K562 (cell line): ENCODE results near the gene WNT11. TPM values are rescaled to one million over a fixed set of nuclear protein-coding genes. Genes with fewer than 3 reads are reported as not detected.

ENCODE experiments used
- ATF7 ChIP-seq: fragments of 450-650 bp; IDR thresholded peaks from 2 replicates; pipeline ENCODE4 v1.7.1; 2014; ENCODE audit warnings: mild to moderate bottlenecking, moderate library complexity
- BDP1 ChIP-seq: IDR thresholded peaks from 3 replicates; pipeline ENCODE4 v1.6.1; 2011; ENCODE audit not compliant: insufficient read length, insufficient read depth
- CBFA2T3 ChIP-seq: fragments of 450-650 bp; IDR thresholded peaks from 2 replicates; pipeline ENCODE4 v1.6.1; 2017
- HDAC1 ChIP-seq, 2 experiments: fragments of 450-650 bp; IDR thresholded peaks; 2 replicates each; pipeline ENCODE4 v1.6.1; 2016 to 2017; ENCODE audit warnings: inconsistent platforms in 1 of 2, mild to moderate bottlenecking in 1 of 2, moderate library complexity in 1 of 2
- HDAC2 ChIP-seq: fragments of 450-650 bp; IDR thresholded peaks from 2 replicates; pipeline ENCODE4 v1.6.1; 2016; ENCODE audit warnings: mild to moderate bottlenecking
- HLTF ChIP-seq: fragments of 450-650 bp; IDR thresholded peaks from 2 replicates; pipeline ENCODE4 v1.6.1; 2016
- KAT7 ChIP-seq: sonication (generic); formaldehyde crosslinking; IDR thresholded peaks from 2 replicates; pipeline ENCODE4 v1.8.0; 2022; ENCODE audit warnings: missing genetic modification reagents, mild to moderate bottlenecking, borderline replicate concordance
- KLF1 ChIP-seq: fragments of 450-650 bp; IDR thresholded peaks from 2 replicates; pipeline ENCODE4 v1.6.1; 2016; ENCODE audit warnings: missing genetic modification characterization, missing compliant biosample characterization
- NBN ChIP-seq: fragments of 450-650 bp; IDR thresholded peaks from 2 replicates; pipeline ENCODE4 v1.6.1; 2016; ENCODE audit warnings: low read depth, mild to moderate bottlenecking
- NCOA2 ChIP-seq, 2 experiments: fragments of 450-650 bp; IDR thresholded peaks; 2 replicates each; pipeline ENCODE4 v1.6.1; 2018; ENCODE audit warnings: mild to moderate bottlenecking in 2 of 2, moderate library complexity in 1 of 2; ENCODE audit not compliant: partially characterized antibody in 2 of 2
- NFXL1 ChIP-seq: fragments of 450-650 bp; formaldehyde crosslinking; IDR thresholded peaks from 2 replicates; pipeline ENCODE4 v1.4.0; 2021; ENCODE audit warnings: mild to moderate bottlenecking
- POLR2A ChIP-seq: fragments of 450-650 bp; conservative IDR thresholded peaks from 2 replicates; pipeline ENCODE4 v1.6.1; 2016
- SNIP1 ChIP-seq: fragments of 450-650 bp; IDR thresholded peaks from 2 replicates; pipeline ENCODE4 v1.7.1; 2017; ENCODE audit warnings: low read depth, mild to moderate bottlenecking
- ZNF316 ChIP-seq: fragments of 450-650 bp; IDR thresholded peaks from 2 replicates; pipeline ENCODE4 v1.6.1; 2016
- ZNF318 ChIP-seq, 2 experiments: fragments of 450-650 bp; IDR thresholded peaks; 2 replicates each; pipeline ENCODE4 v1.6.1; 2016; ENCODE audit warnings: mild to moderate bottlenecking in 2 of 2, borderline replicate concordance in 1 of 2, low read depth in 1 of 2, moderate library complexity in 1 of 2
- polyA plus RNA-seq, 8 experiments: library from polyadenylated mRNA; depleted of rRNA in 4 of 8; stranded (reverse) in 5 of 8; unstranded in 3 of 8; fragments of >200 nt; fragmentation: Nextera tagmentation in 2 of 8; fragmentation: Illumina TruSeq in 1 of 8; extraction: Ambion mirVana in 2 of 8; extraction: Trizol in 1 of 8; gene quantifications; 2 replicates each; pipeline versions ENCODE4 v1.2.1 to v1.2.3, GENCODE V29; 2011 to 2014; ENCODE audit warnings: inconsistent platforms in 1 of 8, missing spikeins in 1 of 8
- total RNA-seq, 7 experiments: library from RNA; depleted of rRNA in 6 of 7; stranded (reverse); fragments of >200 nt in 6 of 7; fragmentation: Illumina TruSeq in 2 of 7; extraction: Trizol in 2 of 7; gene quantifications; 2 replicates each; pipeline versions ENCODE4 v1.2.1 to v1.2.3, GENCODE V29; 2011 to 2021; ENCODE audit warnings: low replicate concordance in 1 of 7
- TF ChIP-seq, protein P1 (sequence below): sonication (generic); formaldehyde crosslinking; IDR thresholded peaks from 2 replicates; pipeline ENCODE4 v1.8.0; 2022; ENCODE audit warnings: mild to moderate bottlenecking, missing genetic modification reagents
- TF ChIP-seq, protein P2 (sequence below): IDR thresholded peaks from 2 replicates; pipeline ENCODE4 v1.6.1; 2011; ENCODE audit not compliant: insufficient read length; ENCODE audit errors: extremely low read depth

WNT11 gene
- total and polyA plus RNA-seq, 9 of the 15 experiments (the other 6 are each of a cell fraction or from before 2014, with no cell fraction given) = 0.03 to 0.20 (median 0.09) TPM; not detected in 4

- TF ChIP-seq, protein P1, sequence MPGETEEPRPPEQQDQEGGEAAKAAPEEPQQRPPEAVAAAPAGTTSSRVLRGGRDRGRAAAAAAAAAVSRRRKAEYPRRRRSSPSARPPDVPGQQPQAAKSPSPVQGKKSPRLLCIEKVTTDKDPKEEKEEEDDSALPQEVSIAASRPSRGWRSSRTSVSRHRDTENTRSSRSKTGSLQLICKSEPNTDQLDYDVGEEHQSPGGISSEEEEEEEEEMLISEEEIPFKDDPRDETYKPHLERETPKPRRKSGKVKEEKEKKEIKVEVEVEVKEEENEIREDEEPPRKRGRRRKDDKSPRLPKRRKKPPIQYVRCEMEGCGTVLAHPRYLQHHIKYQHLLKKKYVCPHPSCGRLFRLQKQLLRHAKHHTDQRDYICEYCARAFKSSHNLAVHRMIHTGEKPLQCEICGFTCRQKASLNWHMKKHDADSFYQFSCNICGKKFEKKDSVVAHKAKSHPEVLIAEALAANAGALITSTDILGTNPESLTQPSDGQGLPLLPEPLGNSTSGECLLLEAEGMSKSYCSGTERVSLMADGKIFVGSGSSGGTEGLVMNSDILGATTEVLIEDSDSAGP (CRISPR knock-in tag) = no peak
- TF ChIP-seq, protein P2, sequence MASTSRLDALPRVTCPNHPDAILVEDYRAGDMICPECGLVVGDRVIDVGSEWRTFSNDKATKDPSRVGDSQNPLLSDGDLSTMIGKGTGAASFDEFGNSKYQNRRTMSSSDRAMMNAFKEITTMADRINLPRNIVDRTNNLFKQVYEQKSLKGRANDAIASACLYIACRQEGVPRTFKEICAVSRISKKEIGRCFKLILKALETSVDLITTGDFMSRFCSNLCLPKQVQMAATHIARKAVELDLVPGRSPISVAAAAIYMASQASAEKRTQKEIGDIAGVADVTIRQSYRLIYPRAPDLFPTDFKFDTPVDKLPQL = no peak
- TF ChIP-seq HLTF (no peak), ATF7 (no peak), POLR2A (no peak), KAT7 (CRISPR knock-in tag) (no peak), HDAC1 (IDR thresholded peaks at IDR 0.05) (no peak), ZNF318 (IDR thresholded peaks at IDR 0.05; ENCODE audit: borderline replicate concordance in 1 of 2, low read depth in 1 of 2) (no peak), ZNF316 (no peak), BDP1 (no peak), KLF1 (no peak), NCOA2 (IDR thresholded peaks at IDR 0.05; ENCODE audit: partially characterized antibody in 2 of 2) (no peak), CBFA2T3 (no peak), HDAC2 (no peak), SNIP1 (no peak), NFXL1 (CRISPR knock-in tag) (no peak), NBN (no peak)
These were observed at the start of gene WNT11 (continued) for GRCh38 chr11:76206327-76207081.
